DMS114 treated with DMSO at 0.1 percent for 48 hours (cell line): ENCODE data around the gene LRFN4.
"Not testable (repeated sequence)": the region's sequence is repeated elsewhere in the genome, so short reads cannot be mapped to it uniquely, and the experiment has no call there.

Experiments
- DNase-seq: peaks from one replicate; lab custom pipeline; 2025; ENCODE audit not compliant: unreplicated experiment; lab: John Stamatoyannopoulos, UW

Gene LRFN4

DNA sequence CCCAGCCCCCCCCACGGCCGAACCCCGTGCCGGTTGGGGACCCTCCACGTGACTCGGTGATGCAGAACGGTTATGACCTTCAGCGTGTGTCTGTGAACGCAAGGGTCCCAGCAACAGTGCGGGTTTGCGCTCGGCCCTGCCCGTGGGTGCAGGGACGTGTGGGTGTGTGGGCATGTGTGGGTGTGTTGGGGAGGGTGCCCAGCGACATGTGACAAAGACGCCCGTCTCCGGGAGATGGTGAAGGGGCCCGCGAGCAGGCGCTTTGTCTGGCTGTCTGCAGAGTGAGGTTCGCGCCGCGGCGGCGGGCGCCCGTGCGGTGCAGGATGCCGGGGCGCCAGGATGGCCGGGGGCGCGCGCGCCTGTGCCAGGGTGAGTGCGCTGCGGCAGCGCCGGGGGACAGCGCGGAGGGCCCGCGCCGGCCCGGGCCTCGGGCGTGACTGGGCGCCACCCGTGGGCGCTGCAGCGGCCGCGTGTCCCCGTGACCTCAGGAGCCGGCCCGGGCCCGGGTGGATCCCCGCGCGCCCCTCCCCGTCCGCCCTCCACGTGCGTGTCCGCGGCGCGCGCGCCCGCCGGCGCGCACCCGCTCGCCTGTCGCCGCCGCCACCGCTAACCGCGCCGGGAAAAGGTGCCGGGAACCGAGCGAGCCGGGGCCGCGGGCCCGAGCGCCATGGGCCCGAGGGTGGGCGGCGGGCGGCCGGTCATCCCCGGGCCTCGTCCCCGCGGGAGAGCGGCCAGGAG lies at the start of gene LRFN4:
Gene LRFN4, plus strand, starts transcription at position 569 of the 738 bp plus-strand sequence. CDS start 681 bp downstream, outside the sequence.
- DNase-seq = no peak

- DNase-seq = no peak
Observed at GRCh38 chr11:66809592-66809991, 47.3 kb upstream of the LRFN4 start.

DNA sequence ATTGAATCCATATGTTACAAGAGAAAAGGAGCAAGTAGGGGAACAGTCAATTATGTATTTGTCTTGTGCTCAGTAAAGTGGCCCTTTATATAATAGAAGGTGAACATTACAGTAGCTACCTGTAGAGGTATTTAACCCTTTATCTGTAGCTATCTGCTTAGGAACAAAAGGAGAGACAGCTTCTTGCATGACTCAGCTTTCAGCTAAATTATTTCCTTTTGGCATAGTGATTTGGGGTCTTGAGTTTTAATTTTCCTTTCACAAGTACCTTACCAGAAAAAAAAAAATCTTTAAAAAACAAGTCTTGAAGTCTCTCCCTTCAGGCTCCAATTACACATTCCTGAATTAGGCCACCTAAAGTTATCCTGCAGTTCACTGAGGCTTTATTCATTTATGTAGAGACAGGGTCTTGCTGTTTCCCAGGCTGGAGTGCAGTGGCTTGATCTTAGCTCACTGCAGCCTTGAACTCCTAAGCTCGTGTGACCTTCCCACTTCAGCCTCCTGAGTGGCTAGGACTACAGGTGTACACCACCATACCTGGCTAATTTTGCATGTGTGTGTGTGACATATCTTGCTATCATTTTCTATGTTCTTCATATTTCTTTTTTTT lies 46.2 kb upstream of the LRFN4 start:
- no peak for DNase-seq

GRCh38 chr11:66814678-66815077 lies 42.2 kb upstream of the LRFN4 start:
- no peak for DNase-seq

GRCh38 chr11:66815646-66816045 lies 41.2 kb upstream of the LRFN4 start:
- DNase-seq = no peak

DNA sequence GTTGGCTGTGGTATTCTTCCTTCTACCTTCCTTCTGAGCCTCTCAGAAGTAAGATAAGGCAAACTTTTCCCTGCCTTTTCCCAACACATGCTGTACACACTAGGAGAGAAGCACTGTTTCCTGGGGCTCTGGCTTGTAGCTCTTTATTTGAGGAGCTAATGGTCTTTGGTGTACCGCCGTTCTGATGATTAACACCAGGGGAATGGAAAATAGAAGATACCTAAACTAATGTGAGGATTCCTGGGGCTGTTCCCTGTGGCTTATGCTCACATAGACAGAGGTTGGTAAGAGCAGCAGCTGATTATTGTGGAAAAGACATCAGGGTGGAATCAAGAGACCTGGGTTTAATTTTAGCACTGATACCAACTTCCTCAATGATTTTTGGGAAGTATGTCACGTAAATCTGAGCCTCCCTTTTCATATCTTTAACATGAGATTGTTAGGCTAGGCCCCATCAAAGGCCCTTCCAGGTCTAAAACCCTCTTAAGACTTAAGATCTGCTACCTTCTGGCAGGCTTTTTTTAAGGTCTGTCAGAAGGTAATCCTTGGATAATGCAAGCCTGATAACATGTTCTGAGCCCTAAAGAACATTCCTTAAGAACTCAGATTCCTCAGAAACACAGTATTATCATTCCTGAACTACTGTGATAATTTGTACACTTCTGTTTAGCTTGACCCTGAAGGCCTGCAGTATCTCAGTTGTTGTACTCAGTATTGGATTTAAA lies 38.5 kb upstream of the LRFN4 start:
- no peak for DNase-seq

GRCh38 chr11:66820381-66820780 lies 36.5 kb upstream of the LRFN4 start:
- DNase-seq = no peak

DNA sequence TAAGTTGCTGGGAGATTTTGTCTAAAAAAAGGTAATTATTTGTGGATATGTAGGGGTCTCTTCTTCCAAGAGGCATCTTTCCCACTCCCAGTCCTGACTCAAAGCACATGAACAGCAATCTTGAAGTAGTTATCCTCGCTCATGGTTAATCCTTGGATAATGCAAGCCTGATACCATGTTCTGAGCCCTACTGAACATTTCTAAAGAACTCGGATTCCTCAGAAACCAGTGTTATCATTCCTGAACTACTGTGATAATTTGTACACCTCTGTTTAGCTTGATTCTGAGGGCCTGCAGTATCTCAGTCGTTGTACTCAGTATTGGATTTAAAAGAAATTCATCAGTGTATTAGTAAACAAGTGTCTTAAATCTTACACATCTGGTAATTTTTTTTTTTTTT lies 36.0 kb upstream of the LRFN4 start:
- DNase-seq = no peak

- no peak for DNase-seq
Observed at GRCh38 chr11:66823700-66824099, 33.2 kb upstream of the LRFN4 start.

GRCh38 chr11:66824573-66824972 lies 32.3 kb upstream of the LRFN4 start:
- DNase-seq = not testable (repeated sequence)

DNA sequence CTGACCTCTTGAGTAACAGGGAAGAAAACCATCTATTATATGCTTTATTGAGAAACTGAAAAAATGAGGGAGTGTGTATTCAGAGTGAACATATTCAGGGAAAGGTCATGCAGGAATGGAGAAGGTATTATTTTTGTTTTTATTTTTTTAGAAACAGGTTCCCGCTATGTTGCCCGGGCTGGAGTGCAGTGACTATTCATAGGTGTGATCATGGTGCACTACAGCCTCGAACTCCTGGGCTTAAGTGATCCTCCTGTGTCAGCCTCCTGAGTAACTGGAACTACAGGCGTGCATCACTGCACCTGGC lies 22.4 kb upstream of the LRFN4 start:
- no peak for DNase-seq

GRCh38 chr11:66834943-66835342 lies 21.9 kb upstream of the LRFN4 start:
- DNase-seq = no peak

DNA sequence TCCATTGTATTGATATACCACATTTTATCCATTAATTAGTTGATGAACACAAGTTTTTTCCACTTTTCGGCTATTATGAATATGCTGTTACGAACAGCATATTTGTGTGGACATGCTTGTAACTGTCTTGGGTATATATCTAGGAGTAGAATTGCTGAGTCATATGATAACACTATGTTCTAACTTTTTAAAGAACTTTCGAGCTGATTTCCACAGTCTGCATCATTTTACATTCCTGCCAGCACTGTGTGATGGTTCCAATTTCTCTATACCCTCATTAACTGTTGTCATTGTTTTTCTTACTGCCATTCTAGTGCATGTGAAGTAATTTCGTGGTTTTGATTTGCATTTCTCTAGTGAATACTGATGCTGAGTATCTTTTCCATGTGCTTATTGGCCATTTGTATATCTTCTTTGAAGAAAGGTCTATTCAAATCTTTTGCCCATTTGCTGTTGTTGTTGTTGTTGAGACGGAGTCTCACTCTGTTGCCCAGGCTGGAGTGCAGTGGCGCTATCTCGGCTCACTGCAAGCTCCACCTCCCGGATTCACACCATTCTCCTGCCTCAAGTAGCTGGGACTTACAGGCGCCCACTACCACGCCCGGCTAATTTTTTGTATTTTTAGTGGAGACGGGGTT lies 21.0 kb upstream of the LRFN4 start:
- no peak for DNase-seq

DNA sequence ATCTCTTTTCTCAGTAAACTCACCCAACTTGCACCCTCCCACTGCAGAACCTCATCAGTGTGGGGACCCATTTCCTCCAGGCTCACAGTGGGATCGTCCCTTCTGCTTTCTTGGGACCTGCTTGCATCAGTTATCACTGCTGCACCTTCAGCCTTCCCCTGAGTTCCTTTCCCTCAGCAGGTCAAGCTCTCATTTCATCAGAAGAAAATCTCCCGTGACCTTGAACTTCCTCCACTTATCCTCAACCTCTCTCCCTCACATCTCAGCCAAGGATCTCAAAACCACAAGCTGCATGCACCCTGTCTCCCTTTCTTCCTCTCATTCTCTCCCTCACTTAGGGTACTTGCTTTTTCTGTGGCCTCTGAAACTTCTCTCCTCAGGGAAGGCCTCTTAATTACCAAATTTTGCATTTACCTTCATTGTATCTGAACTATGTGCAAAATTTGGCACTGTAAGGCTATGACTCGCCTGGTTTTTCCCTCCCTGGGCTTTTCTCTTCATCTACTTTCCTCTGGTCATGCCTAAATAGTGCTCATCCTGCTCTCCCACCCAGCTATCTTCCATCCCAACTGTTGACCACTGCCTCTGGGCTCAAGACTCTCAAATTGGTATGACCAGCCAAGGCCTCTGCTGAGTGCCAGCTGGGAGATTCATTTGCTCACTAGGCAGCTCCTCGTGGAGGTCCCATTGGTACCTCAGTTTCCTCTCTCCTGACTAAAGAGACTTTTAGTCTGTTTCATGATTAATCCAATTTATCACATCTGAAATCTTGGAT lies 16.4 kb upstream of the LRFN4 start:
- no peak for DNase-seq

- no peak for DNase-seq
Observed at GRCh38 chr11:66841861-66842260, 15.0 kb upstream of the LRFN4 start.

- DNase-seq = no peak
Observed at GRCh38 chr11:66842501-66842895, 14.4 kb upstream of the LRFN4 start.

GRCh38 chr11:66842896-66843775 lies 13.7 kb upstream of the LRFN4 start, which contains the start of gene RCE1:
TSS of gene RCE1 (plus strand) at chr11:66843441. CDS start at chr11:66843456, 15 bp downstream.
- peak; percentile 71 for DNase-seq

GRCh38 chr11:66843776-66844495 lies 12.9 kb upstream of the LRFN4 start:
- DNase-seq = no peak

- DNase-seq = no peak
Observed at GRCh38 chr11:66844496-66845142, 12.2 kb upstream of the LRFN4 start.
